HG03196 (cell line): Measurements from ENCODE around the gene MAP1LC3B2.

ENCODE experiments used
- ATAC-seq: cut with Tn5 transposase; IDR thresholded peaks from one replicate; pipeline ENCODE4 v1.9.1; 2021; ENCODE audit not compliant: unreplicated experiment

Gene MAP1LC3B2

DNA sequence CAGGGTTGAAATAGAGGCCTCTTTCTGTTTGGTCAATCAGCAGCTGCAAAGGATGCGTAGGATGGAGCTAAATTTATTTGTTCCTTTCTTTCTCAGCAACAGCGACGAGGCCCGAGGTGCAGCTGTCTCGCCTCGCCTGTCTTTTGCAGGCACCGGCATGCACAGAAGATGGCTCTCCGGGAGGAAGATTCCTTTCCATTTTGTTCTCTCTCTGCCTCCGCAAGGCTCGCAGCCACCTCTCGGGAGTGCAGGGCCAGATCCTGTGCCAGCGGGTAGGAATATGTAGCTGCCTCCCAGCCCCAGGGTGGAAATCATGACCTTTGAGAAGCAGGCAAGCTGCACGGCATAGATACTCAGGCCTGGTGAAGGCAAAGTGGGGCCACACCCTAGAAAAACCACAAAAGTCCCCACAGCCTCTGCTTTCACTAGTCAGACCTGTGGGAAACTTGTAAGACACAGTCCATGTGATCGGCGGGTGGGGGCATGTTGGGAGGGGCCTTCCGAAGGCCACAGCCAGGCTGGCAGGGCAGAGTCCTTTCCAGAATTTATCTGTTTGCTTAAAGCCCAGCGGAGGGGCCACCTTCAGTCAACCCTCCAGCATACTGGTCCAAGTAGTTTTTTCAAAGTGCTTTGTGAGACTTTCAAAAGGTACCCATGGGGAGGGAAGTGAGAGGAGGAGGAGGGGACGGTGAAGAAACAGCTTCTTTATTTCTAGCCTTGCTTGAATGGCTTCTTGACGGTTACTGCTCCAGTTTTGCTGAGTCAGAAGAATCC is at the start of gene MAP1LC3B2:
Gene MAP1LC3B2, plus strand, starts transcription at position 220 of the 774 bp plus-strand sequence. CDS start 16,562 bp downstream, outside the sequence.
- ATAC-seq, result peak; percentile 88

DNA sequence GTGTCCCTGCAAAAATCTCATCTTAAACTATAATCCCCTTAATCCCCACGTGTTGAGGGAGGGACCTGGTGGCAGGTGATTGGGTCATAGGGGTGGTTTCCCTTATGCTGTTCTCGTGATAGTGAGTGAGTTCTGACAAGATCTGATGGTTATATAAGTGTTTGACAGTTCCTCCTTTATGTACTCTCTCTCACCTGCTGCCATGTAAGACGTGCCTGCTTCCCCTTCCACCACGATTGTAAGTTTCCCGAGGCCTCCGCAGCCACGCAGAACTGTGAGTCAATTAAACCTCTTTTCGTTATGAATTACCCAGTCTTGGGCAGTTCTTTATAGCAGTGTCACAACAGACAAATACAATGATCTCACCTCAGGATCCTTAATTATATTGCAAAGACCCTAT is 45.2 kb upstream of the MAP1LC3B2 start:
- ATAC-seq, result no peak

DNA sequence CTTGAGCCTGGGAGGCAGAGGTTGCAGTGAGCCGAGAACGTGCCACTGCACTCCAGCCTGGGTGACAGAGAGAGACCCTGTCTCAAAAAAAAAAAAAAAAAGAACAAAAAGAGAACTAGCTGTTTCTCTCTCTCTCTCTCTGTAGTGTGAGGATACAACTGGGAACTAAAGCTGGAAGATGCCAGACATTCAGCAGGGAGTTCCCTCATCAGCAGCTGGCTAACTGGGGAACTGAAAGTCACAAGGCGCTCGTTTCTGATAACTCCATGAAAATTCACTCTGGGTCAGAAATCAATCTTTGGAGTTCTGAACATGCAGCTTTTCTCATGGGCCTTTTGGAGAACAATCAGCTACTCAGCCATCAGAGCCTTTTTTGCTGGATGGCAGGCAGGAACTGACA is 43.5 kb upstream of the MAP1LC3B2 start:
- no peak for ATAC-seq

GRCh38 chr12:116516657-116517056 is 42.5 kb upstream of the MAP1LC3B2 start:
- ATAC-seq, result no peak

GRCh38 chr12:116517431-116518045 is 41.6 kb upstream of the MAP1LC3B2 start:
- no peak for ATAC-seq

GRCh38 chr12:116520225-116520760 is 38.9 kb upstream of the MAP1LC3B2 start:
- no peak for ATAC-seq

DNA sequence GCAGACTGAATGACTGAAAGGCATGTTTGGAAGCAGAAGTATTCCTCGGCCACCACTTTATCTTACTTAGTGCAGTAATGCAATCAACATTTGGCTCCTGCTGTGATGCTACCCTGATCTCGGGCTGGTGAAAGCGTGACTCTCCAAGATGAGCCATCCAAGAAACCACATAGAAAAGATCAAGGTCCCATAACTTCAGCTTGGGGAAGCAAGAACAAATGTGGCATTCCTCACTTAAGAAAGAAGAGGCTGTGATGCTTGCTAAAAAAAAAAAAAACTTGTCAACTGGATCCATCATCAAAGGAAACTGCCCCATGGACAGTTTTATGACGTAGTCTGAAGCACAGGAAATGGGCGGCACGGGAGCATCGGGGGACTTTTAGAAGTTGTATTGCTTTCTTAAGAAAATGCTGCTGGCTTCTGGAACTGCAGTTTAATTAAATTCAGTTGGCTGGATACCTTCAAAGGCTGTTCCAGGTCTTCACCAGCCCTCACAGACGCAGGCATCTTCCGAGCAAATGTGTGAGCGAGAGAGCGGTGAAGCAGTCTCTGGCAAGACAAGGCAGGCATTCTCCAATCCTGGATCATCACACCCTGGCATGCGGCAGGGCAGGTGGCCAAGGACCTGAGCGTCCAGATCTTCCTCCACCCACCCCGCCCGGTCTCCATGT is 38.2 kb upstream of the MAP1LC3B2 start:
- ATAC-seq, result no peak

GRCh38 chr12:116524311-116524710 is 34.9 kb upstream of the MAP1LC3B2 start:
- ATAC-seq, result no peak

DNA sequence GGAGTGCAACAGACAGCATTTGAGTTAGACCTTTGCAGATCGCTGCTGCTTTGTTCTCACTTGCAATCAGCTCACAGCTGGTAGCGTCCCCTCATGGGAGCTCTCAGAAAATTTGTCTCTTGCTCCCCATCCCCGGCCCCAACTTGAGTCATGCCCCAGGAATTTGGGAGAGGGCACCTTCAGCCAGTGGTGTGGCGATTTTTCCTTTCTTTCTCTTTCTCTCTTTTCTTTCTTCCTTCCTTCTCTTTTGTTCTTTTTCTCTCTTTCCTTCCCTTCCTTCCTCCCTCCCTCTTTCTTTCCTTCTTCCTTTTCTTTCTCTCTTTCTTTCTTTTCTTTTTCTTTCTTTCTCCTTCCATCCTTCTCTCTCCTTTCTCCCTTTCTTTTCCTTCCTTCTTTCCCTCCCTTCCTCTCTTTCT is 34.2 kb upstream of the MAP1LC3B2 start:
- no peak for ATAC-seq

GRCh38 chr12:116525418-116526001 is 33.7 kb upstream of the MAP1LC3B2 start:
- no peak for ATAC-seq

- no peak for ATAC-seq
Measured at GRCh38 chr12:116528065-116528464, 31.1 kb upstream of the MAP1LC3B2 start.

- no peak for ATAC-seq
Measured at GRCh38 chr12:116528498-116528897, 30.7 kb upstream of the MAP1LC3B2 start.

- ATAC-seq, result no peak
Measured at GRCh38 chr12:116529048-116529447, 30.1 kb upstream of the MAP1LC3B2 start.

GRCh38 chr12:116529686-116530085 is 29.5 kb upstream of the MAP1LC3B2 start:
- no peak for ATAC-seq

- ATAC-seq, result no peak
Measured at GRCh38 chr12:116532428-116532827, 26.8 kb upstream of the MAP1LC3B2 start.

DNA sequence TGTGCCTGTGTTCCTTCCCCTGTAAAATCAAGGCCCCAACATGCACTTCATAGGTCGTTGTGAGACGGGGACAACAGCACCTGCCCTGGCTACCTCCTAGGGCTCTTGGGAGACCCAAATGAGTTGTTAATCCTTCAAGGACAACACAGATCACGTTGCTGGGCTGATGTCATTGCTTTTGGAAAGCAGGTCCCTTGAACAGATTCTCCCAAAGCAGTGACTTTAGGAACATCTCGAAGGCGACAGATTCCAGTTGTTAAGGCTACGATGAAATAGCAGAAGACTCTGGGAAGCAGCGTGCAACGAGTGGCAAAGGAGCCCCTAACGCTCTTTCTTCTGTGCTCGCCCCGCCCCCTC is 26.2 kb upstream of the MAP1LC3B2 start:
- ATAC-seq, result no peak

DNA sequence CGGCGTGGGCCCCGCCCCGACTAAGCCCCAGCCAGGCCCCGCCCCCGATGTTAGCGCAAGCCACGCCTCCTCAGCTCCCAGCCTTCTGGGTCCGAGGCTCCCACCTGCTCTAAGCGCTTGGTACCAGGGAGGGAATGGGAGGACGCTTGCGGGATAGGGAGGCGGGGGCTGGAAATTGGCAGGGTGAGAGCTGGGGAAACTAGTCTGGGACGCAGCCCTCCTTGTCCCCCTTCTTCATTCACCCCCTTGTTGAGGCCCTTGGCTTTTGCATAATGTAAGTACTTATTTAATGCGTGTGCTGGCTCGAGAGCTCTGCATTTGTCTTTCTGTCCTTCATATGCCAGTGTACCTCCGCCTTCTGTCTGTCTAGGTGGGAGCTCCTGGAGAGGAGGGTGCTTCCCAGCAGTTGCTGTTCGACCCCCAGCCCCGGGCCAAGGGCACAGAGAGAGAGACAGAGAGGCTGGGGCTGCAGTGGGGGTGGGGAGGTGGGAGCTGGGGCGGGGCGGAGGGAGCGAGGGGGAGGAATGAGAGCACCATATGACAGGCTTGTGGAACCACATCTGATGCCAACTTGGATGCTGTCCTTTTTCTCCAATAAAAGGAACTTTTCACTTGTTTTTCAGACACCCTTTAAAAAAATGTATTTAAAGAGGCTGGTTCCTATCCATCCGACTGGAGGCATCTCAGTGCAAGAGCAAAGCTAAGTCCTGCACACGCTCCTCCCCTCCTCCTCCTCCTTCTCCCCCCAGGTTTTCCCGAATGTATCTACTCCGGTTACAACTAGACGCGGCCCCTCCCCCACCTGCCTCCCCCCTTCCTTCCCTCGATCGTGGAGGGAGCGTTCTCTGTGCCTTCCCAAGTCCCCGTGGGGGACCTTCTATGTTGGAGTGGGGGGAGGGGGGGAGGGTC is 25.6 kb upstream of the MAP1LC3B2 start:
- ATAC-seq, result peak; percentile 47

- ATAC-seq, result no peak
Measured at GRCh38 chr12:116534311-116535121, 24.7 kb upstream of the MAP1LC3B2 start.

DNA sequence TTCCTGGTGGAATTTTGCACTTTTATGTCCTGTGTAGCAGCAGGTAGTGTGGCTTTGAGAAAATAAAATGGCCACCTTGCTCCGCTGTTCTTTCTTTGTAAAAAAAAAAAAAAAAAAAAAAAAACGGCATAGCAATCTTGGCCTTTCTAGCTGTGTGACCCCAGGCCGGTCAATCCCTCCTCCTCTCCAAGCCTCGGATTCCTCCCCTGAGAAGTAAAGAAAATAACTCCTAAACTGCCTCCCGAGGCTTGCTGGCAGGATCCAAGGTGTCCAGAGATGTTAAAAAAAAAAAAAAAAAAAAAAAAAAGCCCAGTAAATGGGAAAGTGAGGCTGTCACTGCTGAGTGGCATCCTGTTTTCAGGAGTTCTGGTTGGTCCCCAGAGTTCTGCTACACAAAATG is 23.9 kb upstream of the MAP1LC3B2 start:
- no peak for ATAC-seq
